ENCODE results near the gene YBX3. TPM values are rescaled to one million over a fixed set of nuclear protein-coding genes. Genes with fewer than 3 reads are reported as not detected.

The YBX3 gene
- total and polyA plus RNA-seq, 5 experiments from 2014 or later: 56.6 to 88.6 (median 80.1) TPM

- Mint-ChIP-seq H3K27me3 (peaks cover 0 to 14% (median 1%) of the 10 kb centered on the region in 5 donors), H3K36me3 (no peaks in the 10 kb centered on the region), H3K4me1 (no peaks in the 10 kb centered on the region), H3K4me3 (no peak overlapping the region), H3K9me3 (peaks cover 0 to 2% (median 0%) of the 10 kb centered on the region in 9 donors), H3K27ac (no peak overlapping the region)
- ATAC-seq (no peak), DNase-seq (no peak)
- POLR2A ChIA-PET: no interaction called here
Measured at GRCh38 chr12:10739157-10740118, 16.3 kb upstream of the YBX3 start.

DNA sequence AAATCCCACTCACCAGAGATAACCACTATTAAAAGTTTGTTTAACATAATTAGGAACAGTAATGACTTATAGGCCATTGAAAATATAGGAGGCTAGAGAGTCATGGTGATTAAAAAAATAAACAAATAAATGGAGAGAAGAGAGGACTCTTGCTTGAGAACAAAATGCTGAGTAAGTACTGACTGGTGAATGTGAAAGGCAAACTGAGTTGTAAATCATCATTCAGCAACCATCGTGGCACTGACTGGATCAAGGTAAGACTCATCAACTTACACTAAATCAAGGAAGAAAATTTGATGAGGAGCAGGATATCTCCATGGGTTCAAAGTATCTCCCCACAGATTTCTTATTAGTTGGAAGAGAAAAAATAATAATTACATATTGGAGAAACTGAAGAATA is 14.1 kb upstream of the YBX3 start:
- ATAC-seq (no peak), DNase-seq (no peak)
- Mint-ChIP-seq H3K27me3 (peaks cover 3 to 24% (median 8%) of the 10 kb centered on the region in 5 donors), H3K4me1 (no peaks in the 10 kb centered on the region), H3K4me3 (no peak overlapping the region), H3K9me3 (no peaks in the 10 kb centered on the region), H3K36me3 (no peaks in the 10 kb centered on the region), H3K27ac (no peak overlapping the region)
- POLR2A ChIA-PET: no interaction called here

- Mint-ChIP-seq H3K27me3 (peaks cover 7 to 24% (median 8%) of the 10 kb centered on the region in 5 donors), H3K9me3 (no peaks in the 10 kb centered on the region), H3K36me3 (no peaks in the 10 kb centered on the region), H3K27ac (no peak overlapping the region), H3K4me1 (no peaks in the 10 kb centered on the region), H3K4me3 (no peak overlapping the region)
- ATAC-seq (no peak), DNase-seq (no peak)
- POLR2A ChIA-PET: no interaction called here
Measured at GRCh38 chr12:10736463-10736862, 13.3 kb upstream of the YBX3 start.

DNA sequence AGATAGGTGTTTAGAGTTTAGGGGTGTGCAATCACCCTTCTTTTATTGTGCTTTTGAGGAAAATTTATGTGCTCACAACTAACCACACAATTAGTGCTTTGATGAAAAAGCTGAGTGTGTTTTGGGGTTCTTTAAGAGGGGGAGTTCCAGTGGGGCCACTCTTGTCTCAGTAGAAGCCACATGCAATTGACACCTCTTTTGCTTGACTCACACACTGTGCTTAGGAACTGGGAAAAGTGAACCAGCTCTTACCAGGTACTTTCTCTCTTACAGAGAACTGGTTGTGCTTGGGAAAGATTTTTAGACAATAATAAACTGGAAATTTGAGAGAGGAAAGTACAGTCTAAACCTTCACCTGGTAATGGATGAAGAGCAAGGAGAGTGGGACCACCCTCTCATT is 12.3 kb upstream of the YBX3 start:
- no peak for ATAC-seq

GRCh38 chr12:10732549-10732948 is 9.4 kb upstream of the YBX3 start:
- Mint-ChIP-seq H3K4me1 (no peaks in the 10 kb centered on the region), H3K27ac (no peak overlapping the region), H3K27me3 (peaks cover 12 to 24% (median 14%) of the 10 kb centered on the region in 5 donors), H3K36me3 (no peaks in the 10 kb centered on the region), H3K9me3 (no peaks in the 10 kb centered on the region), H3K4me3 (no peak overlapping the region)
- POLR2A ChIA-PET: no interaction called here
- no peak for DNase-seq
- no peak for ATAC-seq

More for the DNA sequence above, 12.3 kb upstream of the YBX3 start:
- no peak overlapping the region for H3K4me3 Mint-ChIP-seq
- POLR2A ChIA-PET: no interaction called here
- H3K9me3 Mint-ChIP-seq: no peaks in the 10 kb centered on the region
- H3K4me1 Mint-ChIP-seq: no peaks in the 10 kb centered on the region
- no peaks in the 10 kb centered on the region for H3K36me3 Mint-ChIP-seq
- peaks cover 7 to 24% (median 8%) of the 10 kb centered on the region in 5 donors for H3K27me3 Mint-ChIP-seq
- no peak overlapping the region for H3K27ac Mint-ChIP-seq
- DNase-seq: no peak

GRCh38 chr12:10732066-10732465 is 8.9 kb upstream of the YBX3 start:
- POLR2A ChIA-PET: no interaction called here
- Mint-ChIP-seq H3K36me3 (no peaks in the 10 kb centered on the region), H3K27me3 (peaks cover 12 to 24% (median 16%) of the 10 kb centered on the region in 5 donors), H3K27ac (no peak overlapping the region), H3K9me3 (no peaks in the 10 kb centered on the region), H3K4me3 (no peak overlapping the region), H3K4me1 (no peaks in the 10 kb centered on the region)
- DNase-seq: no peak
- no peak for ATAC-seq

DNA sequence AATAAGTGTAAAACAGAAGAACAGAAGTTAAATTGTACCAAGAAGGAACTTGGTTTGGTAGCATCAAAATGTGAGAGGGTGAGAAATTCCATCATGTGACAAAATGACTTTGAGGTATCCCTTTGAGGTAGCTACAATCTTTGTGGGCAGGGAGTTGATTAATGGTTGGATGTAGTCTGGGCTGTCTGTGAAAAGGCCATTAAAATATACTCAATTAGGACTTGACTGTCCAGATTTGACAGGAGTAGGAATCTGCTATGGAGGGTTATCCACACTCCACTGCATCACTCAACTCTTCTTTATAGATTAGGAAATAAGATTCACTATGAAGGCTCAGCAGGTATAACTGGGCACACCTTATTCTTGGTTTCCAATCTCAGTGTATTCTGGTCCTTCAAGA is 7.4 kb upstream of the YBX3 start:
- POLR2A ChIA-PET: no interaction called here
- Mint-ChIP-seq H3K27ac (no peak overlapping the region), H3K4me3 (no peak overlapping the region), H3K27me3 (peaks cover 17 to 21% (median 20%) of the 10 kb centered on the region in 5 donors), H3K4me1 (no peaks in the 10 kb centered on the region), H3K36me3 (no peaks in the 10 kb centered on the region), H3K9me3 (no peaks in the 10 kb centered on the region)
- ATAC-seq: no peak
- DNase-seq: no peak

DNA sequence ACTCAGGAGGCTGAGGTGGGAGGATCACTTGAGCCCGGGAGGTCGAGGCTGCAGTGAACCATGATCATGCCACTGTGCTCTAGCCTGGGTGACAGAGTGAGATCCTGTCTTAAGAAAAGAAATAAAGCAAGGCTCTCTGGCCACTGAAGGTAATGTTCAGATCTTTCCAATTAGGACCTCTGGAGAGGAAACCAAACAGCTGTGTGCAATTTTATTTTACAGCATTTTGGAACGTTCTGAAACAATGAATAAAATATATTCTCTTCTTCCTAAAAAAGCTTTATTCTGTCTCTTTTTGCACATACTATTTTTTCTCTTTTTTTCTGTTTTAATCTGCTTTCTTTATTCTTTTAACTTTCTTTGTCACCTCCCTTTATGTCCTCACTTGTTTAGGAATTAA is 5.0 kb upstream of the YBX3 start:
- ATAC-seq: no peak
- H3K27me3 Mint-ChIP-seq: peaks cover 3 to 28% (median 20%) of the 10 kb centered on the region in 5 donors
- H3K4me1 Mint-ChIP-seq: peaks cover 0 to 12% (median 6%) of the 10 kb centered on the region in 4 donors
- POLR2A ChIA-PET: no interaction called here
- no peak overlapping the region for H3K27ac Mint-ChIP-seq
- no peaks in the 10 kb centered on the region for H3K36me3 Mint-ChIP-seq
- H3K9me3 Mint-ChIP-seq: no peaks in the 10 kb centered on the region
- DNase-seq: no peak
- no peak overlapping the region for H3K4me3 Mint-ChIP-seq

DNA sequence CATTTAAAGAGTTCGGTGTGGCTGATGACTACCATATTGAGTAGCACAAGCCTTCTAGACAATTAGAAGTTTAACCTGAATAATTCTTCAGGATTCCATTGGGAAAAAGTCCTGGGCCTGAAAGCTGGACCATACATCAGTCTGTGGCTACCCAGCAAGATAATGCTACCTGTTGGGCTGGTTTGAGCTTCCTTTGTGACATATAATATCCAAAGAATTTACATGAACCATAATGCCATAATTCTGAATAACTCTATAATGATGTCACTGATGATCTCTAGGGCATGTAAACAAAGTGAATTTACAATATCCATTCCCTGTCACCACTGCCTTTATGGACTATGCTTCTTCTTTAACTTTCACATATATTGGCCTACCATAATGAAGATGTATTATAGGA is 3.8 kb upstream of the YBX3 start:
- Mint-ChIP-seq H3K27me3 (peaks cover 0 to 23% (median 19%) of the 10 kb centered on the region in 5 donors), H3K4me1 (peaks cover 6 to 17% (median 9%) of the 10 kb centered on the region in 4 donors), H3K36me3 (no peaks in the 10 kb centered on the region), H3K4me3 (no peak overlapping the region), H3K27ac (no peak overlapping the region), H3K9me3 (no peaks in the 10 kb centered on the region)
- no peak for DNase-seq
- ATAC-seq: no peak
- POLR2A ChIA-PET: no interaction called here

- Mint-ChIP-seq H3K36me3 (no peaks in the 10 kb centered on the region), H3K27me3 (peaks cover 0 to 23% (median 14%) of the 10 kb centered on the region in 5 donors), H3K9me3 (no peaks in the 10 kb centered on the region), H3K27ac (no peak overlapping the region), H3K4me1 (peaks cover 10 to 36% (median 26%) of the 10 kb centered on the region in 4 donors), H3K4me3 (peak overlapping the region in 1 of 10 donors; percentile 30)
- POLR2A ChIA-PET: no interaction called here
- ATAC-seq (no peak), DNase-seq (no peak)
Measured at GRCh38 chr12:10725003-10725402, 1.9 kb upstream of the YBX3 start.

DNA sequence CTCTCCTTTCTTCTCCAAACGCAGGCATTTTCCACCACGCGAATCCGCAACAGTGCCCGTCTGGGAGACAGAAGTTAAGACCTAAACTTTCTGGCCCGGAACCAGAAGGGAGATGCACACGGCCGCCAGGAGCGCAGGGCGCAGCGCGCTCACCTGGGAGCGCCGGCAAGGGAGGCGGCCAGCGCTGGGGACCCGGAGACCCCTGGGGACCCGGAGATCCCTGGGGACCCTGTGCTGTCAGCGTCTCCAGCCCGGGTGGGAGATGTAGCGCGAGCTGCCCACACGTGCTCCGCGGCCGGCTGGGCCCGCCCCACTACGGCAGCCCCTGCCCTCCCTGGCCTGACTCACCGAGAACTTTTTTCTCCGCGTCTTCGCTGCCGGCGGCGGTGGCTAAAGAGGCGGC is 620 bp downstream of the YBX3 start:
- H3K36me3 Mint-ChIP-seq: peaks cover 0 to 2% (median 0%) of the 10 kb centered on the region in 3 donors
- ATAC-seq (peak; percentile 35 to 54), DNase-seq (peak in 9 of 10 donors; percentile 41 to 82 (median 55))
- peak overlapping the region; percentile 91 to 99 (median 94) for H3K4me3 Mint-ChIP-seq
- POLR2A ChIA-PET: interaction anchor here (1.0 to 1.2 kb wide), 3 partner anchors 170 to 358 kb away, joined by 3 read pairs; no protein-coding TSS in a partner anchor
- peak overlapping the region; percentile 88 to 100 (median 99) for H3K27ac Mint-ChIP-seq
- no peaks in the 10 kb centered on the region for H3K9me3 Mint-ChIP-seq
- peaks cover 13 to 51% (median 41%) of the 10 kb centered on the region in 4 donors for H3K4me1 Mint-ChIP-seq
- peaks cover 0 to 19% (median 8%) of the 10 kb centered on the region in 5 donors for H3K27me3 Mint-ChIP-seq

- Mint-ChIP-seq H3K9me3 (no peaks in the 10 kb centered on the region), H3K4me1 (peaks cover 16 to 53% (median 45%) of the 10 kb centered on the region in 4 donors), H3K4me3 (peak overlapping the region; percentile 91 to 99 (median 94)), H3K27me3 (peaks cover 0 to 18% (median 6%) of the 10 kb centered on the region in 5 donors), H3K36me3 (peaks cover 0 to 4% (median 0%) of the 10 kb centered on the region in 3 donors), H3K27ac (peak overlapping the region; percentile 88 to 100 (median 99))
- POLR2A ChIA-PET: interaction anchor here (1.0 kb wide), 1 partner anchor 357 kb away, joined by 3 read pairs; no protein-coding TSS in a partner anchor
- ATAC-seq: peak; percentile 65 to 77
- DNase-seq: peak; percentile 41 to 94 (median 86)
Measured at GRCh38 chr12:10721651-10722501, 1.2 kb downstream of the YBX3 start.
